Smooth muscle cell of bladder (primary cell): ENCODE results near the gene NT5DC1. TPM values are rescaled to one million over a fixed set of nuclear protein-coding genes. Genes with fewer than 3 reads are reported as not detected.

Experiments
- total RNA-seq: library from RNA; depleted of rRNA; stranded (reverse); fragments of >200 nt; gene quantifications from 2 replicates; pipeline ENCODE4 v1.2.3, GENCODE V29; 2014

The NT5DC1 gene
- total RNA-seq: 15.8 and 16.4 TPM in 2 replicates

DNA sequence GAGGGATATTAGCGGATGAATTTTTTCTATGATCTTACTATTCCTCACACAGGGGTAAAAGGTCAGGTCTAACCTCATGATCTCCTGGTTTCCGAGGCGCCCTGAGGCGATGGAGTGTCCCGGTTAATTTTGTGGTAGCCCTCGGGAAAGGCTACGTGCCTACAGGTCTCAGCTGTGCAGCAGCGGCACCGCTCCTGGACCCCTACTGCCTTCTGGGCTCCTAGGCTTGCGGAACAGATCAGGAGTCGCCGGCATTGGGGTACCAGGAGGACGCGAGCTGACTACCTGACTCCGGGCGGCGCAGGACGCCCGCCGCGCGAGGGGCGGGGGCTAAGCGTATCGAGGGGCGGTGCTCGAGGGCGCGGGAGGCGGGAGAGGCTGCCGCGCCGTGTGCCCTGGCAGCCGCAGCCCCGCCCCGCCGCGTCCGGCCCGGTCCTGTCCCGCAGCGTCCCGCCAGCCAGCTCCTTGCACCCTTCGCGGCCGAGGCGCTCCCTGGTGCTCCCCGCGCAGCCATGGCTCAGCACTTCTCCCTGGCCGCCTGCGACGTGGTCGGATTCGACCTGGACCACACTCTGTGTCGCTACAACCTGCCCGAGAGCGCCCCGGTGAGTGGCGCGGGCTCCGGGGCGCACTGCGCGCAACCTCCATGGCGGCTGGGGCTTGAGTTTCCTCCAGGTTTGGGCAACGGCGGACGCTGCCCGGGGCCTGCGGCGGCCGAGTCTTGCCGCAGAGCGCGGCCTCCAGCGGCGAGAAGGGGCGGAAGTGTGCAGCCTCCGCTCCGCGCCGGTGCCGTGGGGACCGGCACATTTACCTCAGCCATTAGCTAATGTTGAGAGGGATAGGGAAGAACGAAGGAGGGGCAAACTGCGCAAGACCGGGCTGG lies at the start of gene NT5DC1:
TSS of gene NT5DC1 (plus strand) at position 435 of the 883 bp plus-strand sequence. CDS start at position 513, 78 bp downstream.

DNA sequence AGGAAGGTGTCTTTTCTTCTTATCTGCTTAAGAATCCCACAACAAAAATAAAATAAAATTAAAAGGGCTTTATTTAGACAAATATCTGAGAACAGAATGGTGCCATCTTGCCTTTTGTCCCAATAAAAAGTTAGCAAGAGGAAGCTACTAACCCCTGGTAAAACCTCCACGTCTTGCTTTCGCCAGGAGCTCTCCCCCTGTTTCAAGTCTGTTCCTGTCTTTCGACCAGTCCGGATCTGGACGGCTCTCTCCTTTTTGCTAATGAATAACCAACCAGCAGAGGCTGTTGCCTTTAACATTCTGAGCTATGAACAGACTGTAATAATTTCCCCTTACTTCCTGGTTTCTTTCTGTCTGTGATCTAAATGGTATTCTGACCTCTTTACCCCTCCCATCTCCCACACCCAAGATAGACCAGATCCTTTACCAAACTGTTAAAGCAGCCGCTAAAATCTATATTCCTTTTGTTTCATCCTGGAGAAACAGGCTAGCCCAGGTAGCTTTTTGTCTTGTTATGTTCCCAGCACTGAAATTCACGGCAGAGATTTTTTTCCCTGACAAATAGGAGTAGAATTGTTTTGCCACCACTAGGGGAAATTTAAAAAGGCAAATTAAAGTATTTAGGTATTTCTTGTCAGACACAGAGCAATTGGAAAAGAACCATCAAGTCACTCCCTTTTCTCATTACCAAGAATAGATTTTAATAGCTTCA lies 39.9 kb upstream of the NT5DC1 start, which contains the start of gene FRK:
TSS of gene FRK (minus strand) at position 320 of the 712 bp plus-strand sequence. CDS start 580 bp downstream, outside the sequence.

DNA sequence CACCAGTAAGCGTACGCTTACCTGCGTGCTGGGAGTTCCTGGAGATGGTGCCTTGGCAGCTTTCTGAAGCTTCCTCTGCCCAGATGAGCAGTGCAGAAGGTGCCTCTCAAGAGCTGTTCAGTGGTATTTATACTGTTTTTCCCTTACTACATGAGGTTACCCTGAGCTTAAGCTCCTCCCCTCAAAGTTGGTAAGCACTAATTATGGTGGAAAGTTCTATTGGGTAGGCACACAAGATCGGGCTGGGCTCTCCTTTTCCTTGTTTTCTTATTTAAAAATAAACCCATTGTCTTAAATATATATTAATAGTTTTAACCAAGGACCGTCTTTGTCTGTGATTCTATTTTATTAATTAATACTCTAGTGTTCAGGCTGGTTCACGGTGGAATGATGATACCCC lies 25.4 kb downstream of the NT5DC1 start, which contains the start of gene COL10A1:
TSS of gene COL10A1 (minus strand) at position 101 of the 400 bp plus-strand sequence. CDS start 640 bp downstream, outside the sequence.

DNA sequence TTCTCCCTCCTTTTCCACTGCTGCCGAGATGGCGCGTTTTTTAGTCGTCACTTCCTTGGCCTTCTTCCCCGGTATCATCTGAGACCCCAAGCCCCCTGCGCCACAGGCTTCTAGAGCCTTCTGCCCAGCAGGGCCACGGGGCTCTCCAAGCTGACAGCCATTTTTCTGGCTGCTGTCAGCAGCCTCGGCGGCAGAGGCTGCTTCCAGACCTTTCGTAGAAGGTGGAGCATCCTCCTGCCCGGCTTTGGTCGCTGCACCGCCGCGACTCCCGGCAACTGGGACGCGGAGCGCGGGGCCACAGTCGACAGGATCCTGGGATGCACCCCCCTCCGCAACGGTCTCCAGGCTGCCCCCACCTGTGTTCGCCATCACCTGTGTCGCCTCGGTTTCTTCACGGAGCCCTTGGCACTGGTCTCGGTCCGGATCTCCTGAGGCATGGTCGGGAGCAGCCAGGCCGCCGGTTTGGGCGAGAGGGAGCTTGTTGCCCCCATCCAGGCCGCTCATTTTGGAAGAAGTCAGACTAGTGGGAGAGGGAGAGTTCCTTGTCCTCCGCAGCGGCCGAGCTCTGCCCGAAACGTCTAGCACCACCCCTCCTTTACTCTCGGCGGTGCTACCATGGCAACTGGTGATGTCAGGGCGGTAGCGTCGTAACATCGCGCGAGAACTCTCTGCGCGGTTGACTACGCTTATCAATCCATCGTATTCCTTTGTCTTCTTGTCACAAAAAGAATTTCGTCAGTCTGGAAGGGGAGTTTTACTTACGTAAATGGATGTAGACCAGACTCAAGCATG lies 153.0 kb downstream of the NT5DC1 start, which contains the start of gene TSPYL4:
TSS of gene TSPYL4 (minus strand) at position 571 of the 792 bp plus-strand sequence. CDS start at position 504, 67 bp downstream.

DNA sequence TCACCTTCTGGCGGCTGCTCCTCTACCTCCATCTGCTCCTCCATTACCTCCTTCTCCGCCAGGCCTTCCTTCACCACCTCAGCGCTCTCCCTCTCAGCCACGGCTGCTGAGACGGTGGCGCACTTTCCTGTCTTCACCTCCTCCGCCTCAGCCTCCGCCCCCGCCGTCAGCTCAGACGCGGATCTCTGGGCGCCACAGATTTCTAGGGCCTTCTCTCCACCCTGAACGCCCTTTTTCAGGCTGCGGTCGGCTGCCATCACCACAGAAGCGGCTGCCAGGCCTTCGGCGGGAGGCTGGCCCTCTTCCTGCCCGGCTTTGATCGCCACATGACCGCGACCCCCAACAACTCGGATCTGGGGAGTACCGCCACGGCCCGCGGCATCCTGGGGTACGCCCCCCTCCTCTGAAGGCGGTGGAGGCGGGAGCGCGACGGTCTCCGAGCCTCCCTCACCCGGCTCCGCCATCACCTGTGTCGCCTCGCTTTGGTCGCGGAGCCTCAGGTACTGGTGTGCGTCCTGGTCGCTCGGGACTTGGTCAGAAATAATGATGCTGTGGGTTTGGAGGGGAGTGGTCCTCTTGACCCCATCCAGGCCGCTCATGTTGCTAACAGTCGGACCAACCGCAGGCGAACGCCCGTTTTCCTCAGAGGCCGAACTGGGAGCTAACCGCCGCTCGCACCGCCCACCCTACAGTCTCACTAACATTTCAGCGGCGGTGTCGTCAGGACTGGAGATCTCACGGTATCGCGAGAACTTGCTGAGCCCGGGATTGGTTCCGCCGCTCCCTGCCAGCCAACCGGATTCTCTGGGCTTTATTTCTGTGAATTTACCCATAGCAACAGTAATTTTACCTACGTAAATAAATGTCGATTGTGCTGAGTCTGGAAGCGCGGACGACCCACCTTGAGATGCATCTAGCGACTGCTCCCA lies 178.8 kb downstream of the NT5DC1 start, which contains the start of gene TSPYL1:
TSS of gene TSPYL1 (minus strand) at position 699 of the 929 bp plus-strand sequence. CDS start at position 599, 100 bp downstream.

Other genes with a start within 250 kb of the NT5DC1 start
- 1.9 and 3.1 TPM in 2 replicates for gene FRK, start 40.0 kb upstream of the NT5DC1 start, total RNA-seq
- gene COL10A1, start 25.3 kb downstream of the NT5DC1 start, total RNA-seq: 0.09 and 6.5 TPM in 2 replicates
- gene TSPYL4, start 153.2 kb downstream of the NT5DC1 start, total RNA-seq: 5.4 and 6.0 TPM in 2 replicates
- gene TSPYL1, start 179.1 kb downstream of the NT5DC1 start, total RNA-seq: 78.4 and 102 TPM in 2 replicates